Measurements from ENCODE around the gene B3GNT9. TPM values are rescaled to one million over a fixed set of nuclear protein-coding genes. Genes with fewer than 3 reads are reported as not detected.

B3GNT9 gene
- total RNA-seq, 1 donor from 2014 or later: 14.0 TPM

- DNase-seq (ENCODE audit: low spot score): no peak
These were observed 35.8 kb upstream of the B3GNT9 start for GRCh38 chr16:67186550-67186950.

DNA sequence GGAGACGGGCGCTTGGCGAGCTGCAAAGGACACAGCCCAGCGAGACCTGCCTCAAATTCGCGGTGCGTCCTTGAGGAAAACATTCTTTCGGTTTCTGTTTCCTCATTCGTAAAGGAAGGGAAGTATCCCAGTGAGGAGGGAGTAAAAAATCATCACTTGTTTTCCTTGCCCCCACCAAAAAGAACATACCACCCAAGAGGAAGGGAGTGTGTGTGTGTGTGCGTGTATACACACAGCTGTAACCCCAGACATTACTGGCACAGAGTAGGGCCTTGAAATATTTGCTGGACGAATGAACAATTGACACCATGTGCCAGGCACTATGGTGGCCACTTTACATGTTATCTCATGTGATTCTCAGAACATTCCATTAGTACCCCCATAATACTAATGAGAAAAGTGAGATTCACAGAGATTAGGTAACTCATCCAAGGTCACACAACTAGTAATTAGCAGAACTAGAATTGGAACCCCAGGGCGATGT is 34.9 kb upstream of the B3GNT9 start:
- no peak for DNase-seq (ENCODE audit: low spot score)

DNA sequence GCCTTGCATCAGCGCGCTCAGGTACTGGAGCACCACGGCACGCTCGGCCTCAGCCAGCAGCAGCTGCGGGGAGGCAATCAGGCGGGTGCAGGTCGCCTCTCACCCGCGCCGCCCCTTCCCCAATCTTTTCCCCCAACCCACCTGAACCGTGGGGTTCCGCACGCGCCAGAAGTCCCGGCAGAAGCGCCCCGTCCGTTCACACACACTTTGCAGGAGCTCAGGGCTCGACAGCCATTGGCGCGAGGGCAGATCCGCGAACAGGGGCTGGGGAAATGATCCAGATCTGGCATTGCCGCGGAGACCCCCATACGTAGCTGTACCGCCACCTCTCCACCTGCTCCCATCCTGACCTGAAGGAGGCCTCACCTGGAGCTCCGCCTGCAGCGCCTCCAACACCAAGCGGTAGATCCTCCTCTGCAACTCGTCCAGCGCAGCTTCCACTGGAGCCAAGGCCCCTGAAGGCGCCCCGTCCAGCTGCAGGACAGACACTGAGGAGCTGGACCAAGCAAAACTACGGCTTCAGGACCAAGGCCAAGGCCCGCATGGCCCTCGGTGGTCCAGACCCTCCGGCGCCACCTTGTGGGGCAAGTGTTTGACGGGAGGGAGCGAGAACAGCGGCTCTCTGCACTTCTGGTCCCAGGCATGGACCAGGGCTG is 34.3 kb upstream of the B3GNT9 start:
- peak; percentile 95 for DNase-seq (ENCODE audit: low spot score)

GRCh38 chr16:67184453-67184994 is 33.7 kb upstream of the B3GNT9 start:
- no peak for DNase-seq (ENCODE audit: low spot score)

- DNase-seq (ENCODE audit: low spot score): peak; percentile 96
These were observed 33.0 kb upstream of the B3GNT9 start, which contains the start of gene MATCAP1 for GRCh38 chr16:67183627-67184452. Gene MATCAP1, minus strand, starts transcription at chr16:67183963. Its CDS starts 3,353 bp downstream, at chr16:67180610.

- DNase-seq (ENCODE audit: low spot score): no peak
These were observed 32.5 kb upstream of the B3GNT9 start for GRCh38 chr16:67183284-67183626.

GRCh38 chr16:67182288-67182687 is 31.5 kb upstream of the B3GNT9 start:
- DNase-seq (ENCODE audit: low spot score): no peak

GRCh38 chr16:67181346-67181745 is 30.5 kb upstream of the B3GNT9 start:
- DNase-seq (ENCODE audit: low spot score): no peak

DNA sequence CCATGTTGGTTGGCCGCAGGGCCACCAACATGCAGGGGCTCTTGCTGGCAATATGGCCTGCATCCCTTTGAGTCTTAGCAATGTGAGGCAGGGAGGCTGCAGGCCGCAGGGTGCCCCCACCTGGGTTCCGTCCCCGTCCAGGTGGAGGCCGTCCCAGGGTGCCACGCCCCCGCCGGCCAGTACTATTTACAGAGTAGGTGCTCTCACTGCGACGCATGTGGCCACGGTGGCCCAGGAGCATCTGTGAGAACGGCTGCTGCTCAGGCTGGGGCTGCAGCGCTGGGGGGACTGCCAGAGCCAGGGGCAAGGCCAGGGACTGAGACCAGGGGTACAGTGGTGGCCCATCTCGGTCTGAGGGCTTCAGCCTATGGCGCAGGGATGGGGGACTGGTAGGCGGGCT is 29.4 kb upstream of the B3GNT9 start:
- DNase-seq (ENCODE audit: low spot score): no peak

- DNase-seq (ENCODE audit: low spot score): no peak
These were observed 28.8 kb upstream of the B3GNT9 start for GRCh38 chr16:67179421-67180080.

- no peak for DNase-seq (ENCODE audit: low spot score)
These were observed 27.2 kb upstream of the B3GNT9 start for GRCh38 chr16:67177743-67178699.

DNA sequence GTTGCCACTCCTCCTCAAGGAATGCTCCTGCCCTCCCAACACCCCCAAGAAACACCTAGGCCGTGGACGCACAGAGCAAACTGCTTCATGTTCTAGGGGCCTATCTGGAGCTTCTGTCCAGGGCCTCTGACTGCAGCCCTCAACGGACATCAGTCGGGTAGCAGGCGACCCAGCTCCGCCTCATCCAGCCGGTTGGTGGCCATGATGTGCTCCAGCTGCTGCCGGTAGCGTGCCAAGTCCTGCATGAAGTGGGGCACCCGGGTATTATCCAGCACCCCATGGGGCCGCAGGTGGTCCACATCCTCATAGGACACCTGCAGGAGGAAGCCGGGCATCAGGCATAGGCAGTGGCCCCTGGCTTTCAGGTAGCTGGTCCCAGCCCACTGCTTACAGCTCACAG is 25.9 kb upstream of the B3GNT9 start:
- no peak for DNase-seq (ENCODE audit: low spot score)

DNA sequence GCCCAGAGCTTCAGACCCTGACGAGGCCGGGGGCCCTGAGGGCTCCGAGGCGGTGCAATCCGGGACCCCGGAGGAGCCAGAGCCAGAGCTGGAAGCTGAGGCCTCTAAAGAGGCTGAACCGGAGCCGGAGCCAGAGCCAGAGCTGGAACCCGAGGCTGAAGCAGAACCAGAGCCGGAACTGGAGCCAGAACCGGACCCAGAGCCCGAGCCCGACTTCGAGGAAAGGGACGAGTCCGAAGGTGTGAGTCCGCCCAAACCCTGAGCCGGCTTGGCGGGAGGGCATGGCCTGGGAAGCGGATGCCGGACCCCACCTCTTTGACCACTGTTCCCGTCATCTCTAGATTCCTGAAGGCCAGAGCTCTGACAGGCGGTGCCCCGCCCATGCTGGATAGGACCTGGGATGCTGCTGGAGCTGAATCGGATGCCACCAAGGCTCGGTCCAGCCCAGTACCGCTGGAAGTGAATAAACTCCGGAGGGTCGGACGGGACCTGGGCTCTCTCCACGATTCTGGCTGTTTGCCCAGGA is 24.0 kb upstream of the B3GNT9 start:
- no peak for DNase-seq (ENCODE audit: low spot score)

- peak; percentile 96 for DNase-seq (ENCODE audit: low spot score)
These were observed 23.3 kb upstream of the B3GNT9 start for GRCh38 chr16:67173808-67174705.

DNA sequence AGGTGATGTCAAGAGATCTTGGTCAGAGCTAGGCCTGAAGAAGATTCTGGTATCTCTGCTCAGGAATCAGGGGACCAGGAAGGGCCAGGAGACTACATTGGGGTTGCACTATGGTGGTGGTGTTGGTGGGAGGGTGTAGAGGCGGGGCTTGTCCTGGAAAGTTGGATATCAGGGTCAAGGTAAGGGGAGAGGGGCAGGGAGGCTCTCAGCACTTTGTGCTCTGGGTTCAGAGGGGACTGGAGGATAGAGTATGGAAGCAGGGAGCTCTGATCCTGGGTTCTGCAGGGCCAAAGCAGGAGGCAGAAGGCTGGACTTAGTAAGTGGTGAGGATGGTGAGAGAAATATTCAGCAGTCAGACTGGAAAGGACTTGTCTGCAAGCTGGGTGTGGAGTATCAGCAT is 22.5 kb upstream of the B3GNT9 start:
- DNase-seq (ENCODE audit: low spot score): no peak

- DNase-seq (ENCODE audit: low spot score): no peak
These were observed 20.3 kb upstream of the B3GNT9 start for GRCh38 chr16:67170949-67171649.

DNA sequence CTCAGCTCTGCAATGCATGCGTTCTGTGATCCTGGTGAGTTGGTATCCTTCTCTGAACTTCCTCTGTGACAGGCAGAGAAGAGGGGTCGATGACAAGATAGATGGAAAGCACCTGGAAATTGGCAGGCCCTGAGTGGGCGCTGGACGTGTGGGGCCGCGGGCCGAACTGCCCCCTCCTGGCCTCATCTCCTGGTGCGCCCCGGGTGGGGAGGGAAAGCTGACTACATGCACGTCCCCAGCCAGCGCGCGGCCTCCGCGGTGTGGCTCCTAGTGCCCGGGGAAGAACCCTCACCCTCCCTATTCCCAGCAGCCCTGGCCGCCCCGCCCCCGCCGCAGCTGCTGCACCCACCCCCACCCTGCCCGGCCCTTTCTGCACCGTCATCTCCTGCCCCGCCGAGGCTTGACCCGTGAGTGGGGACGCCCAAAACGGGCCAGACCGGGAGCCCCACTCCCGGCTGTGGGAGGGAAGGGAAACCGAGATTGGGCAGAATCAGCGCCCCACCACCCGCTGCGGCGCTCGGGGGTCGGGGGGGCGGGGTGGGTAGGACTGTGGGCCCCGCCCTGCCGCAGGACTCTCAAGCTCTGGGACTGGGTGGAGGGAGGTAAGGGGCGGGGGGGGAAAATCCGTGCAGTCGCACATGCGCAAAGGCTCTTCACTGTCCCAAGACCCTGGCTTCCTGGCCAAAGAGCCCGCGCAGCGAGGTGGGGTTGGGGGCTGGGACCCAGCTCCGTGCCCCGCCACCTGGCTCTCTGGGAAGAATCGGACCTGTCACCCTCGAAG is 19.6 kb upstream of the B3GNT9 start, which contains the start of gene NOL3:
TSS of gene NOL3 (plus strand) at position 371 of the 781 bp plus-strand sequence.
- DNase-seq (ENCODE audit: low spot score): no peak

Data from mesenteric fat pad (tissue), 1 donor.